GM23338 (cell line): ENCODE measurements around the gene BICDL1. TPM values are rescaled to one million over a fixed set of nuclear protein-coding genes. Genes with fewer than 3 reads are reported as not detected.

ENCODE experiments used
- ATAC-seq: fragments of 200-7000 bp; cut with Tn5 transposase; 3 replicates; pipeline ENCODE4 v1.9.1; 2020
- DNase-seq: peaks from one replicate; pipeline ENCODE4 v3.0.0-alpha.2; 2015; ENCODE audit warnings: low spot score
- H2AFZ ChIP-seq: fragments of 200-600 bp; sonication (generic); 2 replicates; pipeline ENCODE4 v1.8.0; 2016; ENCODE audit warnings: antibody characterized with exemption, mild to moderate bottlenecking, moderate library complexity
- H3F3A ChIP-seq: fragments of 200-600 bp; sonication (generic); replicated peaks from 2 replicates; pipeline ENCODE4 v1.8.0; 2017; ENCODE audit warnings: antibody characterized with exemption, mixed run types, low read depth
- H3K27ac ChIP-seq: fragments of 200-600 bp; sonication (generic); 2 replicates; pipeline ENCODE4 v1.6.1; 2016; ENCODE audit warnings: low read depth
- H3K27me3 ChIP-seq: fragments of 200-600 bp; sonication (generic); 2 replicates; pipeline ENCODE4 v1.8.0; 2016; ENCODE audit warnings: mild to moderate bottlenecking, mixed run types, moderate library complexity; ENCODE audit not compliant: insufficient read depth
- H3K36me3 ChIP-seq: fragments of 200-600 bp; sonication (generic); 2 replicates; pipeline ENCODE4 v1.8.0; 2016; ENCODE audit warnings: mild to moderate bottlenecking; ENCODE audit not compliant: insufficient read depth
- H3K4me1 ChIP-seq: fragments of 200-600 bp; sonication (generic); 2 replicates; pipeline ENCODE4 v1.8.0; 2016; ENCODE audit warnings: mild to moderate bottlenecking, moderate library complexity; ENCODE audit not compliant: insufficient read depth
- H3K4me2 ChIP-seq: fragments of 200-600 bp; sonication (generic); 2 replicates; pipeline ENCODE4 v1.7.1; 2017; ENCODE audit warnings: mixed run types
- H3K4me3 ChIP-seq: fragments of 200-600 bp; sonication (generic); 2 replicates; pipeline ENCODE4 v1.6.1; 2016; ENCODE audit warnings: mixed run types
- H3K79me2 ChIP-seq: fragments of 200-600 bp; sonication (generic); replicated peaks from 2 replicates; pipeline ENCODE4 v1.8.0; 2017; ENCODE audit warnings: mild to moderate bottlenecking; ENCODE audit not compliant: insufficient read depth
- H3K9me2 ChIP-seq: fragments of 200-600 bp; sonication (generic); 2 replicates; pipeline ENCODE4 v1.8.0; 2017; ENCODE audit not compliant: insufficient read depth
- H4K20me1 ChIP-seq: fragments of 200-600 bp; sonication (generic); replicated peaks from 2 replicates; pipeline ENCODE4 v1.8.0; 2017; ENCODE audit warnings: mild to moderate bottlenecking; ENCODE audit not compliant: insufficient read depth
- H3K27ac Mint-ChIP-seq: 2 replicates; pipeline ENCODE4 v1.8.0; 2020; ENCODE audit warnings: inconsistent platforms, mild to moderate bottlenecking, moderate library complexity, mixed read lengths
- H3K27me3 Mint-ChIP-seq: 3 replicates; pipeline ENCODE4 v1.8.0; 2022; ENCODE audit warnings: low read depth, mild to moderate bottlenecking, moderate library complexity, mixed read lengths, inconsistent platforms; ENCODE audit not compliant: insufficient read depth, poor library complexity
- H3K36me3 Mint-ChIP-seq: 3 replicates; pipeline ENCODE4 v1.8.0; 2021; ENCODE audit warnings: low read depth, mild to moderate bottlenecking, inconsistent platforms, moderate library complexity, mixed read lengths
- H3K4me1 Mint-ChIP-seq: 3 replicates; pipeline ENCODE4 v1.8.0; 2020; ENCODE audit warnings: mild to moderate bottlenecking, inconsistent platforms, mixed read lengths
- H3K4me3 Mint-ChIP-seq: 3 replicates; pipeline ENCODE4 v1.8.0; 2021; ENCODE audit warnings: moderate library complexity, mild to moderate bottlenecking, inconsistent platforms, mixed read lengths
- H3K9me3 Mint-ChIP-seq: 3 replicates; pipeline ENCODE4 v1.8.0; 2020; ENCODE audit warnings: moderate library complexity, mild to moderate bottlenecking, inconsistent platforms, mixed read lengths
- CREB1 ChIP-seq: fragments of 250-450 bp; sonication (Bioruptor Pico); IDR thresholded peaks from 2 replicates; pipeline ENCODE4 v1.5.0; 2020; ENCODE audit warnings: low read depth, mild to moderate bottlenecking, moderate library complexity
- ETS1 ChIP-seq: IDR thresholded peaks from 2 replicates; pipeline ENCODE4 v1.6.1; 2016; ENCODE audit warnings: antibody characterized with exemption
- EZH2 ChIP-seq: fragments of 200-600 bp; sonication (generic); IDR thresholded peaks from one replicate; pipeline ENCODE4 v1.8.0; 2017; ENCODE audit warnings: antibody characterized with exemption, mild to moderate bottlenecking, low read depth; ENCODE audit not compliant: unreplicated experiment
- JUNB ChIP-seq: IDR thresholded peaks from one replicate; pipeline ENCODE4 v1.6.1; 2016; ENCODE audit warnings: antibody characterized with exemption; ENCODE audit not compliant: unreplicated experiment
- NANOG ChIP-seq: IDR thresholded peaks from 2 replicates; pipeline ENCODE4 v1.6.1; 2016; ENCODE audit warnings: antibody characterized with exemption, borderline replicate concordance
- POLR2AphosphoS5 ChIP-seq: IDR thresholded peaks from 2 replicates; pipeline ENCODE4 v1.6.1; 2016; ENCODE audit warnings: antibody characterized with exemption, low read depth
- REST ChIP-seq: IDR thresholded peaks from one replicate; pipeline ENCODE4 v1.6.1; 2018; ENCODE audit warnings: antibody characterized with exemption; ENCODE audit not compliant: unreplicated experiment
- STAT1 ChIP-seq: IDR thresholded peaks from one replicate; pipeline ENCODE4 v1.6.1; 2016; ENCODE audit warnings: antibody characterized with exemption; ENCODE audit not compliant: unreplicated experiment
- ZNF114 ChIP-seq: fragments of 250-450 bp; sonication (Bioruptor Pico); IDR thresholded peaks from 2 replicates; pipeline ENCODE4 v1.5.0; 2020; ENCODE audit warnings: mild to moderate bottlenecking, moderate library complexity
- ZNF331 ChIP-seq: fragments of 250-450 bp; sonication (Bioruptor Pico); IDR thresholded peaks from 2 replicates; pipeline ENCODE4 v1.5.0; 2020; ENCODE audit warnings: low read depth, mild to moderate bottlenecking, moderate library complexity
- polyA plus RNA-seq: library from polyadenylated mRNA; unstranded; fragments of >200 nt; fragmentation: Nextera tagmentation; extraction: Ambion mirVana; gene quantifications from 2 replicates; pipeline ENCODE4 v1.2.1, GENCODE V29; 2016
- total RNA-seq: library from RNA; depleted of rRNA; stranded (reverse); fragments of >200 nt; shearing (Covaris generic); gene quantifications from 2 replicates; pipeline ENCODE4 v1.2.3, GENCODE V29; 2014
- TF ChIP-seq, protein P1 (sequence below): fragments of 250-450 bp; sonication (Bioruptor Pico); IDR thresholded peaks from 2 replicates; pipeline ENCODE4 v1.5.0; 2020; ENCODE audit warnings: mild to moderate bottlenecking, moderate library complexity
- TF ChIP-seq, protein P2 (sequence below), 2 experiments: fragments of 200-600 bp in 1 of 2; sonication (generic) in 1 of 2; conservative IDR thresholded peaks; 2 replicates each; pipeline versions ENCODE4 v1.5.1 to v1.6.1; 2016 to 2017; ENCODE audit warnings: antibody characterized with exemption in 2 of 2, low read depth in 2 of 2, mild to moderate bottlenecking in 2 of 2, moderate library complexity in 1 of 2

BICDL1 gene
- total and polyA plus RNA-seq, 2 experiments from 2014 or later = 14.0 to 25.7 TPM

GRCh38 chr12:120051535-120051934 is 62.5 kb downstream of the BICDL1 start (continued):
- TF ChIP-seq ETS1 (no peak), ZNF331 (CRISPR knock-in tag) (no peak), EZH2 (no peak), JUNB (no peak)

DNA sequence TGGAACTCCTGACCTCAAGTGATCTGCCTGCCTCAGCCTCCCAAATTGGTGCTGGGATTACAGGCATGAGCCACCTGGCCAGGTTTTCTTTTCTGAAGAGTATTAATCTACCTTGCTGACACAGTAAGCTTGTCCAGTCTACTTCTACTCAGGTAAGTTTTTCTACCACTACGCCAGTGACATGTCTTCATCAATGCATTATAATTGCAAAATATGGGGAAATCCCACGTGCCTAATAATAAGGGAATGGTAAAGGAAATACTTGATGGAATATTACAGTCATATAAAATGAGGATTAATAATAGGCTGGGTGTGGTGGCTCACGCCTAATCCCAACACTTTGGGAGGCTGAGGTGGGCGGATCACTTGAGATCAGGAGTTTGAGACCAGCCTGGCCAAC is 65.3 kb downstream of the BICDL1 start:
- Histone ChIP-seq H3F3A (no peaks in the 10 kb centered on the region), H3K79me2 (no peaks in the 10 kb centered on the region), H4K20me1 (no peaks in the 10 kb centered on the region), H3K4me2 (no peak overlapping the region), H3K4me1 (no peaks in the 10 kb centered on the region), H3K9me2 (no peaks in the 10 kb centered on the region), H2AFZ (no peak overlapping the region), H3K27me3 (no peaks in the 10 kb centered on the region), H3K4me3 (no peak overlapping the region), H3K27ac (no peak overlapping the region), H3K36me3 (no peaks in the 10 kb centered on the region)
- DNase-seq (no peak), ATAC-seq (no peak)
- peaks cover 2% of the 10 kb centered on the region; the same call in 1 of the 3 replicates for H3K4me1 Mint-ChIP-seq
- no peak for TF ChIP-seq NANOG
- no peak for TF ChIP-seq POLR2AphosphoS5
- TF ChIP-seq, protein P1, sequence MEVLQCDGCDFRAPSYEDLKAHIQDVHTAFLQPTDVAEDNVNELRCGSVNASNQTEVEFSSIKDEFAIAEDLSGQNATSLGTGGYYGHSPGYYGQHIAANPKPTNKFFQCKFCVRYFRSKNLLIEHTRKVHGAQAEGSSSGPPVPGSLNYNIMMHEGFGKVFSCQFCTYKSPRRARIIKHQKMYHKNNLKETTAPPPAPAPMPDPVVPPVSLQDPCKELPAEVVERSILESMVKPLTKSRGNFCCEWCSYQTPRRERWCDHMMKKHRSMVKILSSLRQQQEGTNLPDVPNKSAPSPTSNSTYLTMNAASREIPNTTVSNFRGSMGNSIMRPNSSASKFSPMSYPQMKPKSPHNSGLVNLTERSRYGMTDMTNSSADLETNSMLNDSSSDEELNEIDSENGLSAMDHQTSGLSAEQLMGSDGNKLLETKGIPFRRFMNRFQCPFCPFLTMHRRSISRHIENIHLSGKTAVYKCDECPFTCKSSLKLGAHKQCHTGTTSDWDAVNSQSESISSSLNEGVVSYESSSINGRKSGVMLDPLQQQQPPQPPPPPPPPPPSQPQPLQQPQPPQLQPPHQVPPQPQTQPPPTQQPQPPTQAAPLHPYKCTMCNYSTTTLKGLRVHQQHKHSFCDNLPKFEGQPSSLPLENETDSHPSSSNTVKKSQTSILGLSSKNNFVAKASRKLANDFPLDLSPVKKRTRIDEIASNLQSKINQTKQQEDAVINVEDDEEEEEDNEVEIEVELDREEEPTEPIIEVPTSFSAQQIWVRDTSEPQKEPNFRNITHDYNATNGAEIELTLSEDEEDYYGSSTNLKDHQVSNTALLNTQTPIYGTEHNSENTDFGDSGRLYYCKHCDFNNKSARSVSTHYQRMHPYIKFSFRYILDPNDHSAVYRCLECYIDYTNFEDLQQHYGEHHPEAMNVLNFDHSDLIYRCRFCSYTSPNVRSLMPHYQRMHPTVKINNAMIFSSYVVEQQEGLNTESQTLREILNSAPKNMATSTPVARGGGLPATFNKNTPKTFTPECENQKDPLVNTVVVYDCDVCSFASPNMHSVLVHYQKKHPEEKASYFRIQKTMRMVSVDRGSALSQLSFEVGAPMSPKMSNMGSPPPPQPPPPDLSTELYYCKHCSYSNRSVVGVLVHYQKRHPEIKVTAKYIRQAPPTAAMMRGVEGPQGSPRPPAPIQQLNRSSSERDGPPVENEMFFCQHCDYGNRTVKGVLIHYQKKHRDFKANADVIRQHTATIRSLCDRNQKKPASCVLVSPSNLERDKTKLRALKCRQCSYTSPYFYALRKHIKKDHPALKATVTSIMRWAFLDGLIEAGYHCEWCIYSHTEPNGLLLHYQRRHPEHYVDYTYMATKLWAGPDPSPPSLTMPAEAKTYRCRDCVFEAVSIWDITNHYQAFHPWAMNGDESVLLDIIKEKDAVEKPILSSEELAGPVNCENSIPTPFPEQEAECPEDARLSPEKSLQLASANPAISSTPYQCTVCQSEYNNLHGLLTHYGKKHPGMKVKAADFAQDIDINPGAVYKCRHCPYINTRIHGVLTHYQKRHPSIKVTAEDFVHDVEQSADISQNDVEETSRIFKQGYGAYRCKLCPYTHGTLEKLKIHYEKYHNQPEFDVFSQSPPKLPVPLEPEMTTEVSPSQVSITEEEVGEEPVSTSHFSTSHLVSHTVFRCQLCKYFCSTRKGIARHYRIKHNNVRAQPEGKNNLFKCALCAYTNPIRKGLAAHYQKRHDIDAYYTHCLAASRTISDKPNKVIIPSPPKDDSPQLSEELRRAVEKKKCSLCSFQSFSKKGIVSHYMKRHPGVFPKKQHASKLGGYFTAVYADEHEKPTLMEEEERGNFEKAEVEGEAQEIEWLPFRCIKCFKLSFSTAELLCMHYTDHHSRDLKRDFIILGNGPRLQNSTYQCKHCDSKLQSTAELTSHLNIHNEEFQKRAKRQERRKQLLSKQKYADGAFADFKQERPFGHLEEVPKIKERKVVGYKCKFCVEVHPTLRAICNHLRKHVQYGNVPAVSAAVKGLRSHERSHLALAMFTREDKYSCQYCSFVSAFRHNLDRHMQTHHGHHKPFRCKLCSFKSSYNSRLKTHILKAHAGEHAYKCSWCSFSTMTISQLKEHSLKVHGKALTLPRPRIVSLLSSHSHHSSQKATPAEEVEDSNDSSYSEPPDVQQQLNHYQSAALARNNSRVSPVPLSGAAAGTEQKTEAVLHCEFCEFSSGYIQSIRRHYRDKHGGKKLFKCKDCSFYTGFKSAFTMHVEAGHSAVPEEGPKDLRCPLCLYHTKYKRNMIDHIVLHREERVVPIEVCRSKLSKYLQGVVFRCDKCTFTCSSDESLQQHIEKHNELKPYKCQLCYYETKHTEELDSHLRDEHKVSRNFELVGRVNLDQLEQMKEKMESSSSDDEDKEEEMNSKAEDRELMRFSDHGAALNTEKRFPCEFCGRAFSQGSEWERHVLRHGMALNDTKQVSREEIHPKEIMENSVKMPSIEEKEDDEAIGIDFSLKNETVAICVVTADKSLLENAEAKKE (CRISPR knock-in tag) = no peak
- TF ChIP-seq, protein P2, sequence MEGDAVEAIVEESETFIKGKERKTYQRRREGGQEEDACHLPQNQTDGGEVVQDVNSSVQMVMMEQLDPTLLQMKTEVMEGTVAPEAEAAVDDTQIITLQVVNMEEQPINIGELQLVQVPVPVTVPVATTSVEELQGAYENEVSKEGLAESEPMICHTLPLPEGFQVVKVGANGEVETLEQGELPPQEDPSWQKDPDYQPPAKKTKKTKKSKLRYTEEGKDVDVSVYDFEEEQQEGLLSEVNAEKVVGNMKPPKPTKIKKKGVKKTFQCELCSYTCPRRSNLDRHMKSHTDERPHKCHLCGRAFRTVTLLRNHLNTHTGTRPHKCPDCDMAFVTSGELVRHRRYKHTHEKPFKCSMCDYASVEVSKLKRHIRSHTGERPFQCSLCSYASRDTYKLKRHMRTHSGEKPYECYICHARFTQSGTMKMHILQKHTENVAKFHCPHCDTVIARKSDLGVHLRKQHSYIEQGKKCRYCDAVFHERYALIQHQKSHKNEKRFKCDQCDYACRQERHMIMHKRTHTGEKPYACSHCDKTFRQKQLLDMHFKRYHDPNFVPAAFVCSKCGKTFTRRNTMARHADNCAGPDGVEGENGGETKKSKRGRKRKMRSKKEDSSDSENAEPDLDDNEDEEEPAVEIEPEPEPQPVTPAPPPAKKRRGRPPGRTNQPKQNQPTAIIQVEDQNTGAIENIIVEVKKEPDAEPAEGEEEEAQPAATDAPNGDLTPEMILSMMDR (conservative IDR thresholded peaks at IDR 0.05; ENCODE audit: low read depth in 2 of 2) = no peak
- no peak for TF ChIP-seq ETS1
- no peak for TF ChIP-seq ZNF114 (CRISPR knock-in tag)
- TF ChIP-seq EZH2 = no peak
- no peak for TF ChIP-seq CREB1
- TF ChIP-seq STAT1 = no peak
- TF ChIP-seq REST = no peak
- H3K9me3 Mint-ChIP-seq = peaks cover 7% of the 10 kb centered on the region; the same call in 1 of the 3 replicates
- H3K27me3 Mint-ChIP-seq = peaks cover 2% of the 10 kb centered on the region
- H3K4me3 Mint-ChIP-seq = no peak overlapping the region
- peaks cover 7% of the 10 kb centered on the region; the same call in 2 of the 3 replicates for H3K36me3 Mint-ChIP-seq
- no peak overlapping the region for H3K27ac Mint-ChIP-seq
